ENCODE results near the gene DRC3.
"Not testable (repeated sequence)": the region's sequence is repeated elsewhere in the genome, so short reads cannot be mapped to it uniquely, and the experiment has no call there.

The DRC3 gene

DNA sequence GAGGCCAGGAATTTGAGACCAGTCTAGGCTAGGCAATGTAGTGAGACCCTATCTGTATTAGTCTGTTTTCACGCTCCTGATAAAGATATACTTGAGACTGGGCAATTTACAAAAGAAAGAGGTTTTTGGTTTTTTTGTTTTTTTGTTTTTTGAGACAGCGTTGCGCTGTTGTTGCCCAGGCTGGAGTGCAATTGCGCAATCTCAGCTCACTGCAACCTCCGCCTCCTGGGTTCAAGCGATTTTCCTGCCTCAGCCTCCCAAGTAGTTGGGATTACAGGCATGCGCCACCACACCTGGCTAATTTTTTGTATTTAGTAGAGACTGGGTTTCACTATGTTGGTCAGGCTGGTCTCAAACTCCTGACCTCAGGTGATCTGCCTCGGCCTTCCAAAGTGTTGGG is 23.2 kb downstream of the DRC3 start:
- not testable (repeated sequence) for DNase-seq

DNA sequence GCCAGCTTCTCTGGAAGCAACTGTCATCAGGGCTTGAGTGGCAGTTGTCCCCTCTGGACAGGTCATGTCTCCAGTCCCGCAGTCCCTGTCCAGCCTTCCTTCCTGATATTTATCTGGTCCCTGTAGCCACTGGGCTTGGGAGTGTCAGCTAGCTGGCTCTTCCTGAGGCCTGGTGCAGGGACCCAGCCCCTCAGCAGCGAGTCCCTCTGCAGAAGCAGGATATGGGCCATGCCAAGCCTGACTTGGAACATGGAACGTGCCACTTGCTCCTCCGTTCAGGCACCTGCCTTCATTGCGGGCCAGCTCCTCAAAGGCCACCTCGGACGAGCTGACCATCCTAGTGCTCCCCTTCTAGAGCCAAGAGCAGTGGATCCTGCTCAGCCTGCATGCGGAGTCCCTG is 26.3 kb downstream of the DRC3 start:
- no peak for DNase-seq

DNA sequence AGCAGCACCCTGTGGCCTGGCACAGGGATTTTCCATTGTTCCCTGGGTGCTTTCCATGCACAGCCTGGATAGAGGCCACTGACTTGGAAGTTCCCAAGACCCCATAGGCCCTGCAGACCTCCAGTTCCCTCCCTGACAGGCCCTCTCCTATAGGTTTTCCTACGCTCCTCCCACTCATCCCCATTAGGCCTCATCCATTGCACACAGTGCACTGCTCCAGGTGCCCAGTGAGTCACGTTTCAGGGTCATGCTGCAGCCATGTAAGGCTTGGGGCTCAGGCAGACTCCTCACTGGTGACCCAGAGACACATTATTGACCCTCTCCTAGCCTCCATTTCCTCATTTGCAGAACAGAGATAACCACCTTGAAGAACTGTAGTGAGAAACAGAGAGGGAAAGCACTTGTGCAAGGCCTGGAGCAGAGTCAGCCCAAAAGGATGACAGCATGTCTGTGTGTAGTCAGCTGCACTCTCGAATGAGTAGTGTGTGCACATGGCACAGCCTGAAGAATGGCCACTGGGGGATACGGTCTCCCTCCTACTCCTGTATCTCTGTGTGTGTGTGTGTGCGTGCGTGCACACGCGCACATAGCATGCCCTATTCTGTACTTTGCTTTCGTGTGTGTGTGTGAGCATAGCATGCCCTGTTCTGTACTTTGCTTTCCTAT is 26.8 kb downstream of the DRC3 start:
- DNase-seq, result peak; percentile 30

DNA sequence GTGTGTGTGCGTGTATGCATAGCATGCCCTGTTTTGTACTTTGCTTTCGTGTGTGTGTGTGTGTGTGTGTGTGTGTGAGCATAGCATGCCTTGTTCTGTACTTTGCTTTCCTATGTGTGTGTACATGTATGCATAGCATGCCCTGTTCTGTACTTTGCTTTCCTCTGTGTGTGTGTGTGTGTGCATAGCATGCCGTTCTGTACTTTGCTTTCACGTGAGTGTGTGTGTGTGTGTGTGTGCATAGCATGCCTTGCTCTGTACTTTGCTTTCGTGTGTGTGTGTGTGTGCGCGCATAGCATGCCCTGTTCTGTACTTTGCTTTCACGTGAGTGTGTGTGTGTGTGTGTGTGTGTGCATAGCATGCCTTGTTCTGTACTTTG is 27.4 kb downstream of the DRC3 start:
- no peak for DNase-seq

DNA sequence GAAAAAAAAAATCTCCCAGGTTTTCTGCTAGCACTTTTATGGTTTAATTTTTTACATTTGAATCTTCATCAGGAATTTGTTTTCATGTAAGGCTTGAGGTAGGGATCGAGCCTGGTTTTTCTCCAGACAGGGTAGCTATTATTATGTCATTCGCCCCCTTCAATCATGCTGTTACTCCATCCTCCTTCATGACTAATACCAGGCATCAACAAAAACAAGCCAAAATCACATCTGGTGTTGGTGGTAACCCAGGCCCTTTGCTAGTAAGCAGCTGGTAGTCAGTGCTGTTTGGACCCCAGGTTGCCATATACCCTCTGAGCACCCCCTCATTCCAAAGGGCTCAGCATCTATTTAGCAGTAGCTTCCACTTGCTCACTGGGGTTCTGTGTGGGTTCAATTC is 29.5 kb downstream of the DRC3 start:
- DNase-seq, result no peak

DNA sequence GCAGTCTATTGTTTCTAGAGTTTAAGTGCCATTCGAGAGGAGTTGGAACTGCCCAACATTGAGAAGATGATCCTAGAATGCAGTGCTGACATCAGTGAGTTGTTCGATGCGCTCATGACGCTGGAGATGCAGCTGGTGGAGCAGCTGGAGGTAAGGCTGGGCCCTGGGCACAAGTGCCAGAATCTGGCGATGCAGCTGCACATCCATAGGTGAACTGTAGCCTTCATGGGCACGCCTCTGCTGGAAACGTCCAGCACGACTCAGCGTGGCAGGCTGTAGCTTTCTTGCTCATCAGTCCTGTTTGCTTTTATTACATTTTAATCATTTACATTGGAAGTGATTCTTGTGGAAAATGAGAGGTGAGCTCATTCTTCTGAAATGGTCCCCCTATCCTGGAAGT is 31.7 kb downstream of the DRC3 start:
- DNase-seq, result peak; percentile 79

DNA sequence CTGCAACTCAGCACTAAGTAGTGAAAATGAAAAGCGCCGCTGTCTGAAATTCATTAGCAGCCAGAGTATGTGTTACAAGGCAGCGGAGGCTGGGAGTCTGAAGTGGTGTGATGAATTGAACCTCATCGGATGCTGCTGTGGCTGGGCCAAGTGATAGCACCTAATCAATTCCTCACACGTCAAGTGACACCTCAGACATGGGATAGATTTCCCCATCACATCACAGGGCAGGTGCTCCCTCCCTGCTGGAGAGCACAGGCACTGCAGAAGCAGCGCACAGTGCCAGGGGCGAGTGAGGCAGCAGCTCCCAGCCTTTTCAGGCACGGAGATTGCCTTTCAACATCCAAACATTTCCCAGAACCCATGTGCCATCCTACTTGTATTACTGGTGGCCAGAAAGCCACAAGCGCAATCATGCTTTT is 32.2 kb downstream of the DRC3 start:
- peak; percentile 33 for DNase-seq

DNA sequence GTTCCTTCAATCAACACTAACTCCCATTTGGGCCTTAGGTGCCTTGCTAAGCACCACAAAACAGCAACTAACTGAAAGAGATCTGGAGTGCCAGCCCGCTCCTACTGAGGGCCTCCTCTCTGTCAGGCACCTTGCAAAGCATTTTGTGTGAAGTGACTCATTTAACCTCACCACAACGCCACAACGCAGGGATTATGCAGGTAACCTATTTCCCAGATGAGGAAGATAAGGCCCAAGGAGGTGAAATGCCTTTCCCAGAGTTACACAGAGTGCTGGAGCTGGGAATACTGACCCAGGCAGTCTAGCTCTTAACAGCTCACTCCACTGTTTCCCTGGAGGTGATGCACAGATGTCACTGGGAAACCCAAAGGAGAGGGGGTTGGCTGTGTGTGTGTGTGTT is 32.8 kb downstream of the DRC3 start:
- no peak for DNase-seq

DNA sequence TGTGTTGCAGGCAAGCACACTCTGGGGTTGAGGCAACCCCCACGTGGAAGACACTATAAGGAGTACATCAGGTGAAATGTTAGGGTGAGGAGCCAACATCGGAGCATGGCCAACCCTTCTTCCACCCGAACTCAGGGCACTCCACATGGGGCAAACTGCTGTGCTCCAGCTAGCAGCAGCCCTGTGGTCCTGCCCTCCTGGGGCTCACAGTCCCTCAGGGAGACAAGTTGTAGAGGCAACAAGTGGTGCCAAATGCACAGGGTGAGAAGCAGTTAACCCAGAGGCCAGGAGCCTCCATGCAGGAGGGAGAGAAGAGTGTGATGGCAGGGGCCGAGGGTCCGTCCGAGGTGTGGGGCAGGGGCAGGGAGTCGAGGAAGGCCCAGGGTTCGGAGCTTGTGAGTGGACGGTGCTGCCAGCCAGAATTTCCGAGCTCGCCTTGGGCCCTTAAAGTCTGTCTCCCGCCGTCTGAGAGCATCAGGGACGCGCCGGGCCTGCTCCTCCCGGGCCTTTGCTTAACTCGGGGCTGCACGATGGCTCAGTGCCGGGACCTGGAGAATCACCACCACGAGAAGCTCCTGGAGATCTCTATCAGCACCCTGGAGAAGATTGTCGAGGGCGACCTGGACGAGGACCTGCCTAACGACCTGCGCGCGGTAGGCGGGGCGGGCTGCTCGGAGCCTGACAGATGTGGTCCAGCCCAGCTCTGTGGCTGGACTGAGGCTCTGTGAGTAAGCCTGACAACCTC is 34.0 kb downstream of the DRC3 start:
- no peak for DNase-seq

DNA sequence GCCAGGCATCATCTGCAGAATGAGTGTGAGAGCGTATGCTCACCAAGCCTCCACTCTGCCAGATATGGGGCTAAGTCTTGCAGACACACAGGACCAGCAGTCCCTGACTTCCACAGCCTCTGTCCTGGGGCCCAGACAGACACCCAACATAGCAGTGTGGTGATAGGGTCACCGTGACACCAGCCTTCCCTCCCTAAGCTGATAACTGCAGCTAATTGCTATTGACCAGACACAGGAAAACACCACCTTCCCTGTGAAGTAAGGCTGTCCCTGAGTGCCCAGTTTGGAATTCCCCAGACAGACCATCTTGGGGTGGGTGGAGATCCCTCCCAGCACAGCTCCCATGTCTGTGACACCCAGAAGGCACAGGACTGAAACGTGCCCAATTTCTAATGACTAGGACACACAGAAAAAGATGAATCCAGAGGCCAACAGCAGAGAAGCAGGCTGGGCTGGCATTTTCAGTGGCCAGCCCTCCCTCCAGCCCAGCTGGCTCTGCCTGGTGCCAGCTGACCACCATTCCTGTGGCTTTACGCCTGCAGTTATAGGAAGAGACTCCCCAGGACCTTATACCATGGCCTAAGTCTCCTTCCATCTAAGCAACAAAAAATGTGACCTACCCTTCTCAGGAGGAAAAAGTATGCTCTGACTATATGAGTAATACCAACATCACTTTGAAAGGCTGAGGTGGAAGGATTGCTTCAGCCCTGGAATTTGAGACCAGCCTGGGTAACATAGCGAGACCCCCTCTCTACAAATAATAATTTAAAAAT is 36.0 kb downstream of the DRC3 start:
- DNase-seq, result no peak

DNA sequence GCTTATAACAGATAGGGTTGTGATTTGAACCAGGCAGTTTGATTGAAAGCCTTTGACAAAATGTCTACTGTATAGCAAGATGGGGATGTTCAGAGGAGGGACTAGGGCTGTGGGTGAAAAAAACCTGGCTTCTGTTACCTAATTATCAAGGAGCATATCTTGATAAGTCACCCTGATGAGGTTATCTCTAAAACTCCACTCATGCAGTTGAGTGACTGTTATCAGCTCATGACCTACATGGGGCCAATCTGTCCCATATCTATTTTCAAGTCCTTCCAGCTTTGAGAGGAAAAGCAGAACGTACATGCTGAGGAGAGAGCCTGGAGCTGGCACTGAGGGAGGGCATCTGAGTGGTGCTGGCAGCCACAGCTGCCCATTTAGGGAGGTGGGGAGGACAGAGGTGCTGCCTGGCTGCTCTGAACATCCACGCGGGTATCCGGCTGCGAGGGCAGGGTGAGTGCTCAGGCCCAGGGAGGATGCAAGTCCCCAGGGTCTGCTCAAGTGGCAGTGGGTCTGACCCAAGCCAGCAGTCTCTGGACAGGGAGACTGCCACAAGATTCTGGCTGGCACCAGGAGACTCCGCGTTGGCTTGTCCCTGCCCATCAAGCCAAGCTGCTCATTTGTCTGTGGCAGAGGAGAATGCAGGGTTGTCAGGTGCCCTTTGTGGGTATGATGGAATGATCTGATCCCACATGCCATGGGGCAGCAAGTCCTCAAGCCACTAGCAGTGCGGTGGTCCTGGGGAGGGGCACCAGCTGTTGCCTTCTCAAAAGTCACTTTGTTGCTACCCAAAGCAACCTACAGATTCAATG is 37.2 kb downstream of the DRC3 start:
- no peak for DNase-seq

DNA sequence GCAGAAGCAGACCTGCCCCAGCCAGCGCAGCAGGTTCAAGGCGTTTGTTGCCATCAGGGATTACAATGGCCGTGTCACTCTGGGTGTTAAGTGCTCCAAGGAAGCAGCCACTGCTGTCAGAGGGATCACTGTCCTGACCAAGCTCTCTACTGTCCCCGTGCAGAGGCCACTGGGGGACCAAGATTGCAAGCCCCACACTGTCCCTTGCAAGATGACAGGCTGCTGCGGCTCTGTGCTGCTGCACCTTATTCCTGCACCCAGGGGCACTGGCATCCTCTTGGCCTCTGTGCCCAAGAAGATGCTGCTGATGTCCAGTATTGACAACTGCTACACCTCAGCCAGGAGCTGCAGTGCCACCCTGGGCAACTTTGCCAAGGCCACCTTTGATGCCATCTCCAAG is 38.6 kb downstream of the DRC3 start:
- no peak for DNase-seq

DNA sequence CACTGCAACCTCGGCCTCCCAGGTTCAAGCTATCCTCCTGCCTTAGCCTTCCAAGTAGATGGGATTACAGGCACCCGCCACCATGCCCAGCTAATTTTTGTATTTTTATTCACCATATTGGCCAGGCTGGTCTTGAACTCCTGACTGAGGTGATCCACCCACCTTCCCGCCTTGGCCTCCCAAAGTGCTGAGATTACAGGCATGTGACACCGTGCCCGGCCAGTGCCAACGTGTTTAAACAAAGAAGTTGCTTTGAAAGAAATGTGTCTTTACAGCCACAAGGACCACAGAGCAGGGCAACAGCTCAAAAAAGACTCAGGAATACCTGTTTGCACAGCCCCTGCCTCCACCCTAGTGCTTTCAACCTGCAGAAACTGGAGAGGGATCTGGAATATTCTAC is 41.3 kb downstream of the DRC3 start:
- no peak for DNase-seq

DNA sequence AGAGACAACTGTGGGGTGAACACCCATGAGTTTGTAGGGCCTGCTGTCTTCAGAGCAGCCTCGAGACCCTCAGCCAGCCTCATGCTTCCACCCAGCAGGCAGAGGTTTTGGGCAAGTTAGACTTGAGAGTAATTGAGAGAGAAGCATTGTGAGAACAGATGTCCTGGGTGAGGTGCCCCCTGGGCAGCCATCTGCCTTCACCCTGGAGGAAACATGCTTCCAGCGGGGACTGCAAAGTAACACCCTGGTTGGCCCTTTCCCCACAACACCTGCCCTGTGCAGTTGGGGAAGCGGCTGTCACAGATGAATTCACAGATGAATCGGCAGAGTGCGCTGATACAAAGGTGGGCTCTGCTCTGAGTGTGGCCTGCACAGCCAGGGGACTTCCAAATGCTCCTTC is 42.9 kb downstream of the DRC3 start:
- peak; percentile 98 for DNase-seq

DNA sequence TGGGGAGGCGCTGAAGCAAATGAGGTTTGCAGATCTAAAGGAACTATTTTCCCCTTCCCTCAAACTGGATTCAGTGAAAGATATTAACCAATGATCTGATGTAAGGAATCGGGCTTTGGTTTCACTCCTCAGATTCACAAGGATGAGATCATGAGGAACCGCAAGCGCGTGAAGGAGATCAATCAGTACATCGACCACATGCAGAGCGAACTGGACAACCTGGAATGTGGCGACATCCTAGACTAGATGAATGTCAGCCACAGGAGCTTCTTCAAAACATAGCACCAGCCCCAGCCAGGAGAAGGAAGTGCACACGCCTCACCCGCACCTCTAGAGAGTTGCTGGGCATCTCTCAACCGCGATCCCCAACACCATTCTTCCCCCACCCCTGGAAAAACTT is 43.8 kb downstream of the DRC3 start:
- no peak for DNase-seq

DNA sequence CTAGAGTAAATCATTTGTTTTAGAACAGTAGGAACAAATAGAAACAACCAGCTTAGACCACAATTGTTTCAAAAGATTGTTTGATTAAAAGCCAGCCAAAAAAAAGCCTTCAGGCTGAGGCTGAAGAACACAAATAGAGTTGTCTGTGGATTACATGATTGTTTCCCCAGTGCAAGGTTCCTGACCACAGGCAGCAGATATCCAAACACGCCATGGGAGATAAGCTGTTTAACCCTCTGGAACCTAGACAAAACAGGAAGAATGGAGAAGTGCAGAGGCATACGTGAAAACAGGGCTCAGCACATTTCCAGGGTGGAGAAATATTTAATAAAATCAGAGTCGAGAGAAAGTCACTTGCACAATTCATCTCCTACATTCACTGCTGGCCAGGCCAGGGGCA is 45.3 kb downstream of the DRC3 start:
- DNase-seq, result no peak

DNA sequence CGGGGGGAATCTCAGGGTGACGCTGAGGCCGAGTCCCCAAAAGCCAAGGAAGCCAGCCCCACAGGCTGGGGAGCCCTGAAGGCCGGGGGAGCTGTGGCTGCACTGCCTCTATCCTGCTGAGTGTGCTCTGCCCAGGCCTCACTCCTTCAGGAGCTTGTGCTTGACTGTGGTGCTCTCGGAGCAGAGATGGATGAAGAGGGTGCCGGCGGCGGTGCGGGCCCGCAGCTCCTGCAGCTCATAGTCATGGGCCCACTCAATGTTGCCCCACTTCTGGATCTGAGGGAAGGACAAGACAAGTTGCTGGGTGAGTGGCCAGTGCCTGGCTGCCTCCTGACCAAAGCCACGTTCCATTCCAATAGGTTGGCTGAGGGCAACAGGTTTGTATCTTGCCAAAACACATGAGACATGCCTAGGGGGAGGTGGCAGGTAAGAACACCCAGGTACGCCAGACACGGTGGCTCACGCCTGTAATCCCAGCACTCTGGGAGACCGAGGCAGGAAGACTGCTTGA is 45.8 kb downstream of the DRC3 start:
- DNase-seq, result no peak

DNA sequence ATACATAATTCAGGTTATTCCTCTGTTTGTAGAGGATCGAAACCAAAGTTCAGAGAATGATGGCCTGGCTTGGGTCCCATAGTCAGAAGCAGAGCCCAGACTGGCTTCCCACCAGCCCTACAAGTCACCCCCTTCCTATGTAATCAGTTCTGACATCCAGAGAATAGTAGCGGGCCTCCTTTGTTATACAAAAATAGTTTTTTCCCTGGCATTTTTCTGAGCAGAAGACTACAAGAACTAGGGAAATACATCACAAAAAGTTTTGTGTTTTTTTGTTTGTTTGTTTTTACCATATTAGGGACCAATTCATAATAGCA is 47.1 kb downstream of the DRC3 start:
- DNase-seq, result no peak

DNA sequence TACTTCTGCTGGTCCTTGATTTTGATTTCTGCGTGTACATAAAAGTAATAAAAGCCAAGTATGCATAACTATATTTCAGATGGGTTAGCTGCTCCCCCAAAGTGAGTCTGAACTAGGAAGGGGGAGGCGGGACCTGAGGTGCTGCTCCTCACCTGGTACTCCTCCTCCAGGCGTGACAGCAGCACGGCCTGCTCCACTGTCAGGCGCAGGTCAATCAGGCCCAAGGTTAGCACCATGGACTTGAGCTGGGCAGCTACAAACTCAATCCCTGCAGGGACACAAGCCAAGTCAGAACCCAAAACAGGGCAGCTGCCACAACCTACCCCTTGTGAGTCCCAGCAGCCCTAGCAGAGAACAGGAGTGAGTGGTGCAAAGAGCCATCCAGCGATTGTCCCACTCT is 48.3 kb downstream of the DRC3 start:
- no peak for DNase-seq

DNA sequence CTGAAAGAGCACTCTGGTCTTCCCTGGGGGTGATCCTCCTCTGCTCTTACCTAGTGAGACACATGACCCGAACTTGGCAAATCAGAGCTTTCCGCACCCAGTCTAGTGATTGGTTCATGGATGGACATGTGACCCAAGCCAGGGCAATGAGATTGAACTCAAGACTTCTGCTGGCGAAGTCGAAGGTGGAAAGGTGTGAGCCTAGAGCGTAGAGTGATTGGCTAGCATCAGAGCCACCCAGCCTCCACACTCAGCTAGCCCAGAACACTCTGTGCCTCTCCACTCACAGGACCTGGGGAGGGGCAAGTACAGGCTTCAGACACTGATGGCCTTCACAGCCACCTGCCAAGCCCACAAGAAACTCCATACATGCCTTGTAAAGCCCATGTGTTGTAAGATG is 48.7 kb downstream of the DRC3 start:
- DNase-seq, result no peak

DNA sequence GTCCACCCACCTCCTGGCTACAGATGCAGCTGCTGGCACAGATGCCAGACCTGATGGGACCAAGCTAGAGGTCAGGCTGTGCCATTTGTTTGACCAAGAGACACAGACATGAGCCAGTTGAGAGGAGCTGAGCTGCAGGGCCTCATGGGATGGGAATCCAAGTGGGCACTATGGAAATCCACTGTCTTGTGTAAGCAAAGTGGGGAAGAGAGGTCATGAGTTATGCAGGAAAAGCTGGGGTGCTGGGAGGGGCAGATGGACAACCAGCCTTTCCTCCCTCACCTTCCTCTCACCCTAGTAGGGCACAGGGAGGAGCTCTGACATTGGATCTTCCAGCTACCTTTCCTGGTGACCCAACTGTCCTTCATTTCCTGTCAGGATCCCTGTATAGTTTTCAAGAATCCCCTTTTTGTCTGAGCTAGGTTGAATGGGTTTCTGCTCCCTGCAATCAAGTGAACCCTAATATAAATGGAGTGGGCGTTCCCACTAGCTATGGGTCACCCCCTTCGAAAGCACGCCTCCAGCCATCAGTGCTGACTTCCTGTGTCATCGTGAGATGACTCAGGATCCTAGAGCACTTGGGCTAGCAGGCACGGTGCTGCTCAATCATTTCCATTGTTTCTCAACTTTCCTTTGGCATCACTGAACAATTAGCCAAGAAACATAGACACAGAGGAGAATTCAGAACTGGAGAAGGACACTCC is 52.7 kb downstream of the DRC3 start:
- DNase-seq, result no peak

DNA sequence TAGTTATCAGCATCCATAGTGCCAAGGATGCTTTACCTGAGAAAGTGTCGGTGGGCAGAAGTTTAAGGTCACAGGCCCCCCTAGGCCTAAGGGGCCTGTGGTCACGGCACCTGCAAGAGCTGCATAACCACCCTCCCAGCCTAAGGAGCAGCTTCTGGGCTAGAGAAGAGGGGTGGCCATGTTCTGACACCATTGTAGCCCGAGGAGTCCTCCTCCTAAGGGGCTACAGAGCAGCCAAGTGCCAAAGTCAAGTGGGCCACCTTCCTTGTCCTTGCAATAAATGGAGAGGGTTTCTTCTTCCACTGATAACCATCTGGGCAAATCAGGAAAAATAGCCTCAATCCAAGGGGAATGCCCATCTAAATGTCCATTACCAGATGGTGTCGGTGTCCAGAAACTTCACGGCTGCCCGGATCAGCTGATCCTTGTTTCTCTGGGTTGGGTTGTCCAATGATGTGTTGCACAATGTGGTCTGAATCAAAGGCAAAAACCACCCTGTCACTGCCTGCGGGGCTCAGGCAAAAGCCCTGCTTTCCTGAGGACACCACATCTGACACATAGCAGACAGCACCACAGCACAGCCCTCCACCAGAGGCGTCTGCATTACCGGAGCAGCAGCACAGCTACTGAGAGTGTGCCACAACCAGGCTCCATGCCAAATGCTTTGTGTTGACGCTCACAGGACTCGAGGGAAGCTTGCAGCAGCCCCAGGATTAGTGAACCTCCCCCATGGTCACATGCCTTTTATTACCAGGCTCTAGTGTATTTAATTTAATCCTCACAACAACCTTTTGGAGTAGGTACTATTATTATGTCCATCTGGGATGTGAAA is 53.5 kb downstream of the DRC3 start:
- DNase-seq, result peak; percentile 66
